Mesendoderm (in vitro differentiated cells): ENCODE data around the gene CRYBA4.

ENCODE experiments used
- DNase-seq: peaks from one replicate; pipeline ENCODE4 v3.0.0; 2013
- H2AK5ac ChIP-seq: 2 replicates; pipeline ENCODE4 v1.6.1; 2013; ENCODE audit warnings: low read length, inconsistent platforms
- H2BK120ac ChIP-seq: 2 replicates; pipeline ENCODE4 v1.6.1; 2013; ENCODE audit warnings: low read depth, mild to moderate bottlenecking, low read length, moderate library complexity, mixed read lengths
- H2BK15ac ChIP-seq: replicated peaks from 2 replicates; pipeline ENCODE4 v1.6.1; 2013; ENCODE audit warnings: low read depth, mild to moderate bottlenecking, moderate library complexity
- H2BK5ac ChIP-seq: 2 replicates; pipeline ENCODE4 v1.6.1; 2013; ENCODE audit warnings: low read length, inconsistent platforms
- H3K18ac ChIP-seq: 2 replicates; pipeline ENCODE4 v1.6.1; 2013; ENCODE audit warnings: mild to moderate bottlenecking, low read length, mixed read lengths
- H3K23ac ChIP-seq: one replicate; pipeline ENCODE4 v1.6.1; 2013; ENCODE audit warnings: low read length
- H3K27ac ChIP-seq: 2 replicates; pipeline ENCODE4 v1.5.1; 2013; ENCODE audit warnings: low read depth, mild to moderate bottlenecking, inconsistent platforms, low read length, moderate library complexity
- H3K27me3 ChIP-seq: 2 replicates; pipeline ENCODE4 v1.6.1; 2013; ENCODE audit warnings: low read length, control low read depth, mild to moderate bottlenecking, inconsistent platforms; ENCODE audit not compliant: insufficient read depth, poor library complexity
- H3K36me3 ChIP-seq: 2 replicates; pipeline ENCODE4 v1.6.1; 2013; ENCODE audit warnings: low read length, inconsistent platforms; ENCODE audit not compliant: control insufficient read depth, insufficient read depth
- H3K4ac ChIP-seq: one replicate; pipeline ENCODE4 v1.6.1; 2013; ENCODE audit warnings: low read depth, mild to moderate bottlenecking, low read length, moderate library complexity
- H3K4me1 ChIP-seq: 2 replicates; pipeline ENCODE4 v1.6.1; 2013; ENCODE audit warnings: low read depth, low read length, inconsistent platforms; ENCODE audit not compliant: control insufficient read depth
- H3K4me2 ChIP-seq: 2 replicates; pipeline ENCODE4 v1.6.1; 2013; ENCODE audit warnings: low read length
- H3K4me3 ChIP-seq: 2 replicates; pipeline ENCODE4 v1.5.1; 2013; ENCODE audit warnings: mild to moderate bottlenecking, low read length
- H3K56ac ChIP-seq: one replicate; pipeline ENCODE4 v1.6.1; 2013; ENCODE audit warnings: low read length
- H3K79me1 ChIP-seq: 2 replicates; pipeline ENCODE4 v1.6.1; 2013; ENCODE audit warnings: low read length, inconsistent platforms
- H3K79me2 ChIP-seq: 2 replicates; pipeline ENCODE4 v1.6.1; 2013; ENCODE audit warnings: mild to moderate bottlenecking, low read length; ENCODE audit not compliant: control insufficient read depth, insufficient read depth
- H3K9ac ChIP-seq: 2 replicates; pipeline ENCODE4 v1.6.1; 2013; ENCODE audit warnings: low read length, inconsistent platforms
- H4K5ac ChIP-seq: one replicate; pipeline ENCODE4 v1.6.1; 2013; ENCODE audit warnings: low read length
- H4K8ac ChIP-seq: one replicate; pipeline ENCODE4 v1.6.1; 2013; ENCODE audit warnings: low read depth, mild to moderate bottlenecking, control low read depth, low read length, moderate library complexity
- WGBS: extraction: QIAGEN DNeasy Blood & Tissue Kit; methylation state at CpG from one replicate; pipeline ENCODE4 v1.1.7; 2013; ENCODE audit warnings: low lambda C conversion rate, missing lambda C conversion rate; ENCODE audit not compliant: insufficient coverage; ENCODE audit errors: extremely low coverage; 5-methylcytosine and 5-hydroxymethylcytosine counted together

CRYBA4 gene

GRCh38 chr22:26673486-26673885, 51.7 kb downstream of the CRYBA4 start:
- H2BK15ac ChIP-seq, result no peak overlapping the region
- H3K4ac ChIP-seq, result peak overlapping the region; percentile 84
- peak overlapping the region; percentile 51 for H2BK5ac ChIP-seq
- H3K4me1 ChIP-seq, result peaks cover 8% of the 10 kb centered on the region
- H3K18ac ChIP-seq, result no peak overlapping the region
- H3K79me2 ChIP-seq, result no peaks in the 10 kb centered on the region
- H2AK5ac ChIP-seq, result no peak overlapping the region
- no peak overlapping the region for H2BK120ac ChIP-seq
- H3K36me3 ChIP-seq, result no peaks in the 10 kb centered on the region
- H3K4me3 ChIP-seq, result peak overlapping the region; percentile 76
- peak overlapping the region; percentile 88 for H3K27ac ChIP-seq
- peaks cover 5% of the 10 kb centered on the region for H3K79me1 ChIP-seq
- peak overlapping the region; percentile 96 for H3K4me2 ChIP-seq
- peak overlapping the region; percentile 95 for H3K56ac ChIP-seq
- peak overlapping the region; percentile 93 for H3K9ac ChIP-seq
- no peaks in the 10 kb centered on the region for H3K27me3 ChIP-seq
- WGBS, result no CpG with 5 or more reads among the region's 4 CpGs
- no peak overlapping the region for H4K8ac ChIP-seq
- H3K23ac ChIP-seq, result peak overlapping the region; percentile 7
- DNase-seq, result no peak
- H4K5ac ChIP-seq, result peak overlapping the region; percentile 26

- Histone ChIP-seq H3K4me1 (peaks cover 8% of the 10 kb centered on the region), H3K36me3 (no peaks in the 10 kb centered on the region), H3K27ac (no peak overlapping the region), H2BK15ac (no peak overlapping the region), H3K23ac (no peak overlapping the region), H4K5ac (no peak overlapping the region), H3K79me2 (no peaks in the 10 kb centered on the region), H2BK120ac (no peak overlapping the region), H3K79me1 (peaks cover 5% of the 10 kb centered on the region), H3K4me2 (no peak overlapping the region), H2AK5ac (no peak overlapping the region), H3K9ac (peak overlapping the region; percentile 4), H3K4ac (no peak overlapping the region), H4K8ac (no peak overlapping the region), H3K27me3 (no peaks in the 10 kb centered on the region), H3K56ac (peak overlapping the region; percentile 19), H3K18ac (no peak overlapping the region), H3K4me3 (no peak overlapping the region), H2BK5ac (no peak overlapping the region)
- no peak for DNase-seq
- no CpG with 5 or more reads among the region's 9 CpGs for WGBS
Measured at GRCh38 chr22:26674211-26675190, 52.7 kb downstream of the CRYBA4 start.

GRCh38 chr22:26675687-26676268, 54.0 kb downstream of the CRYBA4 start:
- H3K56ac ChIP-seq, result no peak overlapping the region
- H3K27ac ChIP-seq, result no peak overlapping the region
- no peaks in the 10 kb centered on the region for H3K36me3 ChIP-seq
- H3K9ac ChIP-seq, result no peak overlapping the region
- no peak overlapping the region for H3K4ac ChIP-seq
- no peak overlapping the region for H3K4me2 ChIP-seq
- H4K8ac ChIP-seq, result no peak overlapping the region
- no peaks in the 10 kb centered on the region for H3K79me2 ChIP-seq
- no peak overlapping the region for H3K18ac ChIP-seq
- H2BK120ac ChIP-seq, result no peak overlapping the region
- H3K4me3 ChIP-seq, result no peak overlapping the region
- H3K27me3 ChIP-seq, result no peaks in the 10 kb centered on the region
- no peak for DNase-seq
- no CpG with 5 or more reads among the region's 4 CpGs for WGBS
- H2AK5ac ChIP-seq, result no peak overlapping the region
- no peak overlapping the region for H2BK15ac ChIP-seq
- peaks cover 8% of the 10 kb centered on the region for H3K4me1 ChIP-seq
- no peak overlapping the region for H3K23ac ChIP-seq
- peaks cover 5% of the 10 kb centered on the region for H3K79me1 ChIP-seq
- no peak overlapping the region for H2BK5ac ChIP-seq
- H4K5ac ChIP-seq, result no peak overlapping the region

- Histone ChIP-seq H3K79me1 (peaks cover 5% of the 10 kb centered on the region), H3K23ac (no peak overlapping the region), H3K56ac (no peak overlapping the region), H3K4me2 (no peak overlapping the region), H3K27me3 (no peaks in the 10 kb centered on the region), H4K8ac (no peak overlapping the region), H2AK5ac (no peak overlapping the region), H3K36me3 (no peaks in the 10 kb centered on the region), H3K9ac (no peak overlapping the region), H3K4me3 (no peak overlapping the region), H3K79me2 (no peaks in the 10 kb centered on the region), H3K18ac (no peak overlapping the region), H4K5ac (no peak overlapping the region), H2BK5ac (no peak overlapping the region), H3K4ac (no peak overlapping the region), H3K4me1 (peaks cover 7% of the 10 kb centered on the region), H3K27ac (no peak overlapping the region), H2BK15ac (no peak overlapping the region), H2BK120ac (no peak overlapping the region)
- DNase-seq, result no peak
- no CpG with 5 or more reads among the region's 5 CpGs for WGBS
Measured at GRCh38 chr22:26677217-26677616, 55.5 kb downstream of the CRYBA4 start.

GRCh38 chr22:26679003-26679629, 57.4 kb downstream of the CRYBA4 start:
- H3K36me3 ChIP-seq, result no peaks in the 10 kb centered on the region
- H3K4me1 ChIP-seq, result no peaks in the 10 kb centered on the region
- H3K79me2 ChIP-seq, result no peaks in the 10 kb centered on the region
- H4K5ac ChIP-seq, result no peak overlapping the region
- no peak overlapping the region for H3K4ac ChIP-seq
- H3K18ac ChIP-seq, result no peak overlapping the region
- no peak overlapping the region for H2BK5ac ChIP-seq
- H3K9ac ChIP-seq, result no peak overlapping the region
- no peak overlapping the region for H4K8ac ChIP-seq
- H3K23ac ChIP-seq, result no peak overlapping the region
- H3K56ac ChIP-seq, result no peak overlapping the region
- H2AK5ac ChIP-seq, result no peak overlapping the region
- H2BK15ac ChIP-seq, result no peak overlapping the region
- DNase-seq, result peak; percentile 88
- no CpG with 5 or more reads among the region's 9 CpGs for whole genome bisulfite sequencing
- H3K27ac ChIP-seq, result no peak overlapping the region
- H3K79me1 ChIP-seq, result peaks cover 4% of the 10 kb centered on the region
- H3K4me3 ChIP-seq, result no peak overlapping the region
- H3K27me3 ChIP-seq, result no peaks in the 10 kb centered on the region
- H3K4me2 ChIP-seq, result no peak overlapping the region
- H2BK120ac ChIP-seq, result no peak overlapping the region
